Measurements from ENCODE around the gene QRFP.

Gene QRFP

DNA sequence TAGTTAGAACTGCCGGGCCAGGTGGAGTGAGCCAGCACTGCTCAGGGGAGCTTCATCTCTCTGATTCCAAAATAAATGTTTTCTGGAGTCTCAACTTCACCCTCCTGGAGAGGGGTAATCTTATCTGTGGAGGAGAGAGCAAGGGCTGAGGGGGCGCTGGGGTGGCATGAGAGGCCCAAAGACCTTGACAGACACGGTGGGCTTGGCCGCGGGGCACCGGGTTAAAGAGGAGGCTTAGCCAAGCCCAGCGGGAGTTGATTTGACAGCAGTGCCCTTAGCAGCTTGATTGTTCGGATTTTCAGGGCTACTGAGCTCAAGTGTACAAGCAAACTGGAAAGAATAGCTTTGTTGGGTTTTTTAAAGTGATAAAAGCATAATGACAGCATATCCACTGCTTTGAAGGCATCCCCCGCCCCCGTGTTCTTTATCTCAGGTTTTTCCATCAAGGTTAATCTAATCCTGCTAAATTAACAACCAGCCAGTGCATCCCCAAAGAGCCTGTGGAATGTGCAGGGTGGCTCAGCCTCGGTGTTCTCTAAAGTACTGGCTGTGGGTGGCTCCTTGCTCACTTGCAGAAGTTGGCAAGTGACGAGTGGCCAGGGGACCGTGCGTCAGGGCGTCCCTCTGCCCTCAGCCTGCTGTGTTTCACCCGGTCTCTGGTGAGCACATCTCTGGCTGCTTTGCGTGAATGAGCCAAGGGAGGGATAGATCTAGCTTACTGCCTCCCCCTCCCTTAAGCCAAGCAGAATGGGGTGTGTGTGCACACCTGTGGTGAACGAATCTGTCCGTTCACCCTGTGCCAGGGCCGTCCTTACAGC, 5.5 kb downstream of the QRFP start:
- no peak for DNase-seq

DNA sequence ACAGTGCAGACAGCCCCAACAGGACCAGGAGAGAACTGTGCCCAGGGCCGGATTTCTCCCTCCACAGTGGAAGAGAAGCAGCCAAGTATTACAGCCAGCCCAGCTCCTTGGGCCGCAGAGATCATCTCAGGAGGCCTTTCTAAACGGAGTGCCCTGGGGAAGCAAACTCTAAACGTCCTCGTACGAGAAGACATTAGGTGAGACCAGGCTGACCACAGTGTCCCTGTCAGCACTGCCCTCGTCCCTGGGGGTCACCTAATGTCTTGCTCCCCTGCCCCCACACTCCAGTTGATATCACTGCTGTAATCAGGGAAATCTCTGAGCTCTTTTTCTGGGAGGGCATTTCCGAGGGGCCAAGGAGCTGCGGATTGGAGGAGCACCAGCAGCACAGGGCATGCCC, 6.5 kb downstream of the QRFP start:
- DNase-seq: no peak

- DNase-seq: no peak
Measured at GRCh38 chr9:130888146-130888885, 8.3 kb downstream of the QRFP start.

DNA sequence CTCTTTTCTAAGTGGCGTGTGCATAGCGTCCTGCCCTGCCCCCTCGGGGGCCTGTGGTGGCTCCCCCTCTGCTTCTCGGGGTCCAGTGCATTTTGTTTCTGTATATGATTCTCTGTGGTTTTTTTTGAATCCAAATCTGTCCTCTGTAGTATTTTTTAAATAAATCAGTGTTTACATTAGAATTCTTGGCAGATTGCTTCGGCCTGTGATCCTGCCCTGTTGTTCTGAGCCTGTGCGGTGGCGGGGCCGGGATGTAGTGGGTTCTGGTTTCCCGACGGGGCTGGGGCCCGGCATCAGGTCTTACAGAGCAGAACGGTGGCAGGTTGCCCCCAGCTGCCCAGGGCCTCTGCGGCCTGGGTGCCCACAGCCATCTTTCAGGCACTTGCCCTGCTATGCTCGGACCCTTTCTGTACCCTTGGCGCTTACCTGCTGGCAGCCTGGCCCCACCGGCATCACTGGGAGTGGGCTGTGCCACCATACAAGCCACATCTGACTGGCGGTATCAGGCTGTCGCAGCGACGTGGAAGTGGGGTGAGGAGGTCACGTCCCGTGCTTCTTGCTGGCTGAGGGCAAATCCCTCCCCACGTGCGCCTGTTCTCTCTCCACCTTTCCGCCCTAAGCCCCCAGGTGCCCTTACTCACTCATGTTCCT, 9.0 kb downstream of the QRFP start:
- no peak for DNase-seq

GRCh38 chr9:130886981-130887380, 9.6 kb downstream of the QRFP start:
- DNase-seq: no peak

- DNase-seq: no peak
Measured at GRCh38 chr9:130885484-130886375, 10.9 kb downstream of the QRFP start.

GRCh38 chr9:130884542-130885483, 11.8 kb downstream of the QRFP start:
- no peak for DNase-seq

GRCh38 chr9:130884111-130884531, 12.5 kb downstream of the QRFP start:
- no peak for DNase-seq

DNA sequence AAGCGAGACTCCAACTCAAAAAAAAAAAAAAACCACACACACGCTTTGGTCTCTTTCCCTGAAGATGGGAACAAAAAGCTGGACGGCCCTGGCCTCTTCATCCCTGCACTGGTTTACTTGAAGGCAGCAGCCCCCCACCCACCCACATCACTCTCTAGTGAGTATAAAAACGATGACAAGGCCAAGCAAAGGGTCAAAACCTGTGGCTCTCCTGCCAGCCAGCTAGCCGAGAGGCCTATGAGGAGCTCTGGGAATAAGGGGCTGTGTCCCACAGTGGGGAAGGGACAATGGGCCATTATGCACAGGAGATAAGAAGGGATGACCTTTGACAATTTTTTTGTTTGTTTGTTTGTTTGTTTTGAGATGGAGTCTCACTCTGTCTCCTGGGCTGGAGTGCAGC, 13.1 kb downstream of the QRFP start:
- no peak for DNase-seq

DNA sequence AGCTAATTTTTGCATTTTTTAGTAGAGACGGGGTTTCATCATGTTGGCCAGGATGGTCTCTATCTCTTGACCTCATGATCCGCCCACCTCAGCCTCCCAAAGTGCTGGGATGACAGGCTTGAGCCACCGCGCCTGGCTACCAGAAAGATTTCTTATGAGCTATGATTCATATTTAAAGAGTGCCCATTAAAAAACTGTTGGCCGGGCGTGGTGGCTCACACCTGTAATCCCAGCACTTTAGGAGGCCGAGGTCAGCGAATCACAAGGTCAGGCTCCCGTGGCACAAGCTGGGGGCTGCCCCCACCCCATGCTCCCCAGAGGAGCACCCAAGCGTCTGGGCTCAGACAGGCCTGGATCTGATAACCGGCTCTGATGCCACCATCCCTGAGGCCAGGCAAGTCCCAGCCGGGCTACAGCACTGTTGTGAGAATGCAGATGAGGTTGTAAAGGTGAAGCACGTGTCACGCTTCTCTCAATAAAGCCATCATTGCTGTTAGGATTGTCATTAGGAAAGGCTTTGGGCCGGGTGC, 13.9 kb downstream of the QRFP start:
- no peak for DNase-seq

DNA sequence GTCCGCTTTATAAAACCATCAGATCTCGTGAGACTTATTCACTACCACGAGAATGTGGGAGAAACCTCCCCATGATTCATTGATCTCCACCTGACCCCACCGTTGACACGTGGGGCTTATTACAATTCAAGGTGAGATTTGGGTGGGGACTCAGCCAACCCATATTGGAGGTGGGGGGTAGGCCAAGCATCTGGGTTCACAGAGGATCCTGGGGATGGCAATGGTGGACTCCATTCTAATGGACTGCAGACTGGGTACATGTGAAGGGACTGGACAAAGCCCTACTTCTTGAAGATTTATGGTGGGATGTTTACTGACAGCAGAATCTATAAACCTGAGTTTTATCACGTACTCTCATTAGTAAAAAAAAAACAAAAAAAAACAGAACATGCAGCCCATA, 15.1 kb downstream of the QRFP start:
- no peak for DNase-seq

- DNase-seq: no peak
Measured at GRCh38 chr9:130880599-130881220, 15.9 kb downstream of the QRFP start.

DNA sequence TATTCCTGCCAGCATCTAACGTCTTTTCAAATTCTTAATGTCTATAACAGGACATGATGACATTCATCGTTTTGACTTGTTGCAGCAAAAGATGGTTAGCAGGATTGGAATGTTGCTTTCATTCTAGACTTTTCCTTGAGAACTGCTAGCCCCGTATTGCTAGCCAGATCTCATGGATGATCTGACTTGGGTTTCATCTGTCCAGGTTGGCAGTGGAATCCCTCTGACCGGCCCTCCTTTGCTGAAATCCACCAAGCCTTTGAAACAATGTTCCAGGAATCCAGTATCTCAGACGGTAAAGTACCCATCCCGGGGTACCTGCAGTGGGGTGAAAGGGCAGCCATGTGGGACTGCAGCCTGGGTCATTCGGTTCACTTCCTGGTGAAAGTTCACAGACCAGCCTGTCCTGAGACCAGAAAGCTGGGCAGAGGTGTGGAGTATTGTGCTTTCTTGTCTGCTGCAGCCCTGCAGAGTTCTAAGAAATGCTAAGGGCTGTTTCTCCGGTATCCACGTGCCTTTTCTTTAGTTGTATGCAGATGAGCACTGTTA, 16.7 kb downstream of the QRFP start:
- DNase-seq: no peak

DNA sequence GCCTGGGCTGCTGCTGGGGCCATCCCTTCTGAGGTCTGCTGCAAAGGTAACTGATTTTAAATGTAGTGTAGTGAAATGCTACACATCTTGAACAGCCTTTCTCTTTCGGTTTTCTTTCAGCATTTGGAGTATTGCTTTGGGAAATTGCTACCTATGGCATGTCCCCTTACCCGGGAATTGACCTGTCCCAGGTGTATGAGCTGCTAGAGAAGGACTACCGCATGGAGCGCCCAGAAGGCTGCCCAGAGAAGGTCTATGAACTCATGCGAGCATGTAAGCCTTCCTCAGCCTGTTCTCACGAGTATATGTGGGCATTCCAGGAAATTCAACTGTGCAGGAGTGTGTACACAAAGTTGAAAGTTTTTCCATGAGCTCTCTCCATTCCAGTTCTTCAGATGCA, 18.3 kb downstream of the QRFP start:
- DNase-seq: no peak

DNA sequence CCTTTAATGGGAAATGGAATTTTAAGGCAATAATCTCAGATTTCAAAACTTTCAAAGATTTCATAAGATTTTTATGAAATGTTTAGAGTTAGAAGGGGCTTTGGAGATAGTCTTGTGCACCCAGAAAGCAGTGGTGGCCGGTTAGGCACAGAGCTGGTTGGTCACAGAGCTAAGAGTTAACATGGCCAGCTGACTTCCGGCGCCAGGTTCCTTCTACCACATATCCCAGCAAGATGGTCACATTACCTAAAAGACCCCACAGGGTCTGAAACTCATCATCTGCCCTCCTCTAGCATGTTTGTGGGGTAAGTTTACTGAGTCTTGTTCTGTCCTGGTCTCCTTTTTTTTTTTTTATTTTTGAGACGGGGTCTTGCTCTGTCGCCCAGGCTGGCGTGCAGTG, 19.3 kb downstream of the QRFP start:
- DNase-seq: no peak

GRCh38 chr9:130874783-130875182, 21.8 kb downstream of the QRFP start:
- no peak for DNase-seq

GRCh38 chr9:130873966-130874365, 22.6 kb downstream of the QRFP start:
- DNase-seq: no peak

- DNase-seq: no peak
Measured at GRCh38 chr9:130872912-130873503, 23.6 kb downstream of the QRFP start.

DNA sequence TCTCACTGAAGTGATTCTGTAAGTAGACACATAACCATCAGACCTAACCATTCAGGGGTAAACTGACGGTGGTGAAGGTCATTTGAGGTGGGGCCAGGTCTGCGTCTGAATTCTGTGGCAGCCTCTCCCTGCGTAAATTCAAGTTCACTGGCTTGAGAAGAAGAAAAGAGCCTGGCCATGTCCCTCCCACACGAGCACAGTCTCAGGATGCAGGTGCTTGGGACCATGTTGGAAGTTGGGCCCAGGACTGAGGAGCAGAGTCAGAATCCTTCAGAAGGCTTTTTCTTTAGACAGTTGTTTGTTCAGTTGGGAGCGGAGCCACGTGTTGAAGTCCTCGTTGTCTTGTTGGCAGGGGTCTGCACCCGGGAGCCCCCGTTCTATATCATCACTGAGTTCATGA, 24.1 kb downstream of the QRFP start:
- DNase-seq: no peak

DNA sequence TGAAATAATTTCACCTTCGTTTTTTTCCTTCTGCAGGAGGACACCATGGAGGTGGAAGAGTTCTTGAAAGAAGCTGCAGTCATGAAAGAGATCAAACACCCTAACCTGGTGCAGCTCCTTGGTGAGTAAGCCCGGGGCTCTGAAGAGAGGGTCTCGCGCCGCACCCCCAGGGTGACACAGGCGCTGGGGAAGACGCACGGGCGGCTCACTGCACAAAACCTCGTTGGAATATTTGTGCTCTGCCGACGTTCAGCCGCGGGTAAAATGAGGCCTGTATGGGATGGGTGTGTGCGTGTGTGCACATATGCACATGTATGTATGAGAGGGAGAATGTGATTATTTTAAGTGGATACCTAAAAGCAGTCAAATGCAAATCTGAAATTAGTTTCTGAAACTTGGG, 24.5 kb downstream of the QRFP start:
- no peak for DNase-seq
